ENCODE results near the gene ERF. TPM values are rescaled to one million over a fixed set of nuclear protein-coding genes. Genes with fewer than 3 reads are reported as not detected.
A peak's percentile ranks its signal among the peaks of the same experiment; 100 is the strongest.

ERF gene
- total and polyA plus RNA-seq, 10 of the 15 experiments (the other 5 are each of a cell fraction or from before 2014, with no cell fraction given): 0.02 to 51.8 (median 14.4) TPM

DNA sequence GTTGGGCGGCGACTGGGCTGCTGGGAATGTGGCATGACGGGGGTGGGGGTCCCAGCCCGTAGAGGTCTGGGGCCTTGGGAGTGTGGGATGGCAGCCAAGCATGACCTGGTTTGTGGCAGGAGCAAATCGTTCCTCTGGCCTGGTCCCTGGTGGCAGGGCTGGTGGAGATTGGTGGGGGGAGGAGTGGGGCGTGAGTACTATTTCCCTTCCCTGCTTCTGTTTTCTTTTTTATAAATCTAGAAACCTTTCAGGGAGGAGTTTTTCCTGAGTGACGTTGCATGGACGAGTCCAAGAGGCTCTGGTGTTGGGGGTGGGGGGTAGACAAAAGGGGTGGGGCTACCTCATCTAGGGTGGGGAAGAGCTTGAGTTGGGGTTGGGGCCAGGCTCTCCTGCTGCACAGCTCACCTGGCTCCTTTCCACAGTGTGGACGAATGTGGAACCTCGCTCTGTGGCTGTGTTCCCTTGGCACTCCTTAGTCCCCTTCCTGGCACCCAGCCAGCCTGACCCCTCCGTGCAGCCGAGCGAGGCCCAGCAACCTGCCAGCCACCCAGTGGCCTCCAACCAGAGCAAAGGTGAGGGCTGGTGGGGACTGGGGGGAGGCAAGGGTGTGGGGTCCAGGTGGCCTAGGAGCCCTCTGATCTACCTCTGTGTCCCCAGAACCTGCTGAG, 31.6 kb upstream of the ERF start:
- peaks cover 35% of the 10 kb centered on the region for H3K4me1 ChIP-seq (ENCODE audit: control insufficient read depth, insufficient read depth, low read length)
- peak overlapping the region; percentile 96 for H3K4me3 ChIP-seq

More for the DNA sequence above, 31.6 kb upstream of the ERF start:
- RAD21 ChIA-PET (ENCODE audit: unreplicated experiment): no interaction called here
- TF ChIP-seq, protein P1, sequence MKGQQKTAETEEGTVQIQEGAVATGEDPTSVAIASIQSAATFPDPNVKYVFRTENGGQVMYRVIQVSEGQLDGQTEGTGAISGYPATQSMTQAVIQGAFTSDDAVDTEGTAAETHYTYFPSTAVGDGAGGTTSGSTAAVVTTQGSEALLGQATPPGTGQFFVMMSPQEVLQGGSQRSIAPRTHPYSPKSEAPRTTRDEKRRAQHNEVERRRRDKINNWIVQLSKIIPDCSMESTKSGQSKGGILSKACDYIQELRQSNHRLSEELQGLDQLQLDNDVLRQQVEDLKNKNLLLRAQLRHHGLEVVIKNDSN (IDR thresholded peaks at IDR 0.05; ENCODE audit: borderline replicate concordance, extremely low read length, insufficient read depth, low read depth, low read length): no peak
- TF ChIP-seq, protein P2, sequence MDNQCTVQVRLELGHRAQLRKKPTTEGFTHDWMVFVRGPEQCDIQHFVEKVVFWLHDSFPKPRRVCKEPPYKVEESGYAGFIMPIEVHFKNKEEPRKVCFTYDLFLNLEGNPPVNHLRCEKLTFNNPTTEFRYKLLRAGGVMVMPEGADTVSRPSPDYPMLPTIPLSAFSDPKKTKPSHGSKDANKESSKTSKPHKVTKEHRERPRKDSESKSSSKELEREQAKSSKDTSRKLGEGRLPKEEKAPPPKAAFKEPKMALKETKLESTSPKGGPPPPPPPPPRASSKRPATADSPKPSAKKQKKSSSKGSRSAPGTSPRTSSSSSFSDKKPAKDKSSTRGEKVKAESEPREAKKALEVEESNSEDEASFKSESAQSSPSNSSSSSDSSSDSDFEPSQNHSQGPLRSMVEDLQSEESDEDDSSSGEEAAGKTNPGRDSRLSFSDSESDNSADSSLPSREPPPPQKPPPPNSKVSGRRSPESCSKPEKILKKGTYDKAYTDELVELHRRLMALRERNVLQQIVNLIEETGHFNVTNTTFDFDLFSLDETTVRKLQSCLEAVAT (IDR thresholded peaks at IDR 0.05): no peak
- TF ChIP-seq ESRRA (IDR thresholded peaks at IDR 0.05; ENCODE audit: low read length): no peak
- 0 out of 2 replicates have a peak, but pooled peaks have one; percentile 32 for TF ChIP-seq CREB1 (IDR thresholded peaks at IDR 0.05; ENCODE audit: low read depth)
- 0 out of 2 replicates have a peak, but pooled peaks have one; percentile 17 for TF ChIP-seq JUND (IDR thresholded peaks at IDR 0.05; ENCODE audit: low read depth, low read length)
- peak; percentile 23; the same call in 1 of the 2 replicates for TF ChIP-seq POLR2A (IDR thresholded peaks at IDR 0.05; ENCODE audit: low read depth, low read length)
- peak; percentile 86 for TF ChIP-seq PAX5 (IDR thresholded peaks at IDR 0.05; ENCODE audit: borderline replicate concordance, low read depth, low read length)
- Histone ChIP-seq H3K27me3 (replicated peaks in 1 of 2; ENCODE audit: control insufficient read depth in 2 of 2, insufficient read depth in 2 of 2, low read length in 1 of 2) (no peaks in the 10 kb centered on the region), H3K27ac (ENCODE audit: control insufficient read depth, insufficient read depth) (peak overlapping the region; percentile 71), H2AFZ (ENCODE audit: control insufficient read depth, low read depth, low read length) (no peak overlapping the region), H3K79me2 (ENCODE audit: control insufficient read depth, insufficient read depth, low read length) (peaks cover 21% of the 10 kb centered on the region), H3K9ac (ENCODE audit: control insufficient read depth, insufficient read depth, low read length) (peak overlapping the region; percentile 57; the same call in 1 of the 2 replicates), H3K9me3 (replicated peaks; ENCODE audit: control insufficient read depth, insufficient read depth, low read length) (no peaks in the 10 kb centered on the region), H3K36me3 (ENCODE audit: control insufficient read depth in 2 of 2, insufficient read depth in 2 of 2, low read length in 1 of 2) (peaks cover 19 to 23% of the 10 kb centered on the region in 2 experiments), H4K20me1 (ENCODE audit: control insufficient read depth, insufficient read depth) (no peaks in the 10 kb centered on the region; the same call in 1 of the 2 replicates), H3K4me2 (ENCODE audit: control insufficient read depth, insufficient read depth) (peak overlapping the region; percentile 96)
- POLR2A ChIA-PET: interaction anchor here (0.5 kb wide), 1 partner anchor 314 kb away, joined by 4 read pairs; no protein-coding TSS in a partner anchor
- FAIRE-seq (no peak), DNase-seq (ENCODE audit: low read depth, low spot score) (no peak), ATAC-seq (no peak)
- SMC1A ChIA-PET (ENCODE audit: uncharacterized antibody, unreplicated experiment): interaction anchor here (0.7 kb wide), 1 partner anchor 11 kb away, joined by 3 read pairs; no protein-coding TSS in a partner anchor
- WGBS (ENCODE audit: insufficient coverage, insufficient replicate concordance, low lambda C conversion rate, missing lambda C conversion rate): 52% methylated on average over 13 of the region's 13 CpGs
- in situ Hi-C loops (cut with MboI) (no loop called here), intact Hi-C loops (cut with micrococcal nuclease; ENCODE audit: unreplicated experiment) (no loop called here)
- BruUV-seq (replicated peaks): no TSS peak
- CTCF ChIA-PET: interaction anchor here (0.6 to 1.7 kb wide), 3 partner anchors 10 to 101 kb away, joined by 3 to 4 read pairs (median 4); no protein-coding TSS in a partner anchor
